IPS DF 6.9 (cell line): ENCODE measurements around the gene EPHB4.

Experiments
- DNase-seq: peaks from one replicate; pipeline ENCODE4 v3.0.0-alpha.2; 2013; ENCODE audit warnings: low read depth, low spot score
- H3K27ac ChIP-seq: one replicate; pipeline ENCODE4 v1.5.1; 2013; ENCODE audit warnings: low read length, control low read depth
- H3K27me3 ChIP-seq: 2 replicates; pipeline ENCODE4 v1.6.1; 2013; ENCODE audit warnings: mild to moderate bottlenecking, low read length; ENCODE audit not compliant: control insufficient read depth, insufficient read depth
- H3K36me3 ChIP-seq: 2 replicates; pipeline ENCODE4 v1.6.1; 2013; ENCODE audit warnings: low read length; ENCODE audit not compliant: control insufficient read depth, insufficient read depth
- H3K4me1 ChIP-seq: 2 replicates; pipeline ENCODE4 v1.6.1; 2013; ENCODE audit warnings: low read length; ENCODE audit not compliant: control insufficient read depth, insufficient read depth
- H3K4me3 ChIP-seq: 2 replicates; pipeline ENCODE4 v1.5.1; 2013; ENCODE audit warnings: mild to moderate bottlenecking, low read length
- H3K9me3 ChIP-seq: 2 replicates; pipeline ENCODE4 v1.6.1; 2013; ENCODE audit warnings: low read length, inconsistent platforms; ENCODE audit not compliant: control insufficient read depth, insufficient read depth
- WGBS: extraction: QIAGEN DNeasy Blood & Tissue Kit; methylation state at CpG from one replicate; pipeline ENCODE4 v1.1.7; 2013; ENCODE audit warnings: mixed read lengths, missing lambda C conversion rate; ENCODE audit not compliant: insufficient read length, insufficient coverage; 5-methylcytosine and 5-hydroxymethylcytosine counted together

Gene EPHB4

GRCh38 chr7:100759357-100760171 is 67.8 kb downstream of the EPHB4 start:
- no CpG with 5 or more reads among the region's 19 CpGs for WGBS
- no peaks in the 10 kb centered on the region for H3K4me1 ChIP-seq
- no peak overlapping the region for H3K27ac ChIP-seq
- no peaks in the 10 kb centered on the region for H3K36me3 ChIP-seq
- no peaks in the 10 kb centered on the region for H3K27me3 ChIP-seq
- H3K4me3 ChIP-seq, result no peak overlapping the region
- no peaks in the 10 kb centered on the region for H3K9me3 ChIP-seq
- DNase-seq, result no peak

- Histone ChIP-seq H3K27ac (no peak overlapping the region), H3K9me3 (no peaks in the 10 kb centered on the region), H3K4me1 (no peaks in the 10 kb centered on the region), H3K36me3 (no peaks in the 10 kb centered on the region), H3K4me3 (no peak overlapping the region), H3K27me3 (no peaks in the 10 kb centered on the region)
- 100% methylated on average over 1 of the region's 3 CpGs for WGBS
- DNase-seq, result no peak
Observed at GRCh38 chr7:100753750-100754149, 73.6 kb downstream of the EPHB4 start.

GRCh38 chr7:100752994-100753393 is 74.3 kb downstream of the EPHB4 start:
- Histone ChIP-seq H3K27me3 (no peaks in the 10 kb centered on the region), H3K4me3 (no peak overlapping the region), H3K27ac (no peak overlapping the region), H3K36me3 (no peaks in the 10 kb centered on the region), H3K4me1 (no peaks in the 10 kb centered on the region), H3K9me3 (no peaks in the 10 kb centered on the region)
- DNase-seq, result no peak
- WGBS, result no CpG with 5 or more reads among the region's 5 CpGs
